GM18511 (cell line): ENCODE measurements around the gene ZNF43.
"Not testable (repeated sequence)": the region's sequence is repeated elsewhere in the genome, so short reads cannot be mapped to it uniquely, and the experiment has no call there.

Experiments used
- ATAC-seq: cut with Tn5 transposase; IDR thresholded peaks from one replicate; pipeline ENCODE4 v1.9.1; 2021; ENCODE audit warnings: mild to moderate bottlenecking, moderate library complexity; ENCODE audit not compliant: unreplicated experiment

The ZNF43 gene

GRCh38 chr19:21812448-21812847 is 23.5 kb downstream of the ZNF43 start:
- no peak for ATAC-seq

GRCh38 chr19:21808400-21809000 is 27.5 kb downstream of the ZNF43 start:
- ATAC-seq, result not testable (repeated sequence)

DNA sequence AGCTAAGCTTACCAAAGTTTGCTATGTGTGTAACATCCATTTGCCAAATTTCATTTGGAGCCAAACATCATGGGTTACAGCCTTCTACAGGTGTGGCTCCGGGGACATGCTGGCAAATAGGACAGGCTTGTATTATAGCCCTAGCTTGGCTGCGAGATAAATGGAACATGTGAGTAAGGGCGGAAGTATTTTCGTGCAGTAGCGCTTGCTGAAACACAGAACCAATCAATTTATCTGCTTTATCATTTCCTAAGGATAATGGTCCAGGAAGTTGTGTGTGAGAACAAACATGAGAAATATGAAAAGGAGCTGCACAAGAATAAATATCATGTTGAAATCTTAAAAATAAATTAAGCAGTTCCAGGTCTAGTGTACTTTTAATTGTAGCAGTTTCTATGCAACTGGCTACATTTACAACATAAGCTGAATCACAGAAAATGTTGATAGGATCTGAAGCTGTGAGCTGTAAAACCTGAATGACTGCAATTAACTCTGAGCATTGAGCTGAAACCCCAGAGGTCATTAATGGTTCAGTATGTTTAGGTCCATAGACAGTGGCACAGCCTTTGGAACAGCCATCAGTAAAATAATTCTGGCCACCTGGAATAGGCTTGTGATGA is 46.4 kb downstream of the ZNF43 start:
- no peak for ATAC-seq

DNA sequence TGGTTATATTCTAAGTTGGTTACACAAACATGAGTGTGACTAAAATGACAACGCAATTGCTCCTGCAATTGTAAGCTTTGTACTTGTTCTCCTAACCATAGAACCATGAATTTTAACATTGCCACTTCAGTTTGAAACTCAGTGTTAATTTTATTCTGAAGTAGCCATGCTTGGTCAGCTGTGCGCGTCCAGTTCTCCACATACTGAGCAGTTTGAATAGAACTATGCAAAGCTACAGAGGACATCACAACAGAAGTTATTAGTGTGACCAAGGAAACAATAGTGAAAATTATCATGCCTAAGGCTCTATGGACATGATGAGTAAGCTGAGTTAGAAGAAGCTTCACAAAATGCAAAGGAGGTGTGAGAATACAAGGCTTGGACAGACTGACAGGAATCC is 49.0 kb downstream of the ZNF43 start:
- no peak for ATAC-seq

GRCh38 chr19:21775792-21776191 is 60.2 kb downstream of the ZNF43 start:
- not testable (repeated sequence) for ATAC-seq

GRCh38 chr19:21767065-21767800 is 68.7 kb downstream of the ZNF43 start, which contains the start of gene ZNF100:
ZNF100 (minus strand) TSS chr19:21767579; CDS start chr19:21767429, 150 bp downstream.
- ATAC-seq, result peak; percentile 95

DNA sequence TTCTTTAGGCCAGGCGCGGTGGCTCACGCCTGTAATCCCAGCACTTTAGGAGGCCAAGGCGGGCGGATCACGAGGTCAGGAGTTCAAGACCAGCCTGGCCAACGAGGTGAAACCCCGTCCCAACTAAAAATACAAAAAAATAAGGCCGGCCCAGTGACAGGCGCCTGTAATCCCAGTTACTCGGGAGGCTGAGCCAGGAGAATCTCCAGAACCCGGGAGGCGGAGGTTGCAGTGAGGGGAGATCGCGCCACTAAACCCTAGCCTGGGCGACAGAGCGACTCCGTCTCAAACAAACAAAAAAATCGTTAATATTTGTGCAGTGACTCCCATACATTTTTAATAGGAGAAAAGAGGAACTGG is 69.3 kb downstream of the ZNF43 start:
- peak; percentile 14 for ATAC-seq

- ATAC-seq, result no peak
Observed at GRCh38 chr19:21765151-21765550, 70.8 kb downstream of the ZNF43 start.

DNA sequence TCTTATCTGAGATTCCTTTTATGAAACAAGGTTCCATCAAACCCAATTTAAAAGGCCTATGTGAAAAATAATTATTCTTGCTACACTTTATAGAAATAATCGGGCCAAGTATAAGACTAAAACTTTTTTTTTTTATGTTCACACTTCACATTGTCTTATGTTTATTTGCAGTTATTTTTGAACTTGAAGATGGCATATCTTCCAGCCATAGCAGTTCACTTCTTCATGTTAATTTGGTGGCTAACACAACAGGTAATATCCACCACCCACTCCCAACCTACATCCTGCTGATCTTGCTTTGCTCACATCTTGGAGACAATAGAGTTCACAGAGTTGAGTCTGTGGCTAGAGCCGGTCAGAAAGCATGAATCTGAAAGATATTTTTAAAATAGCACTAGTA is 74.4 kb downstream of the ZNF43 start:
- not testable (repeated sequence) for ATAC-seq

DNA sequence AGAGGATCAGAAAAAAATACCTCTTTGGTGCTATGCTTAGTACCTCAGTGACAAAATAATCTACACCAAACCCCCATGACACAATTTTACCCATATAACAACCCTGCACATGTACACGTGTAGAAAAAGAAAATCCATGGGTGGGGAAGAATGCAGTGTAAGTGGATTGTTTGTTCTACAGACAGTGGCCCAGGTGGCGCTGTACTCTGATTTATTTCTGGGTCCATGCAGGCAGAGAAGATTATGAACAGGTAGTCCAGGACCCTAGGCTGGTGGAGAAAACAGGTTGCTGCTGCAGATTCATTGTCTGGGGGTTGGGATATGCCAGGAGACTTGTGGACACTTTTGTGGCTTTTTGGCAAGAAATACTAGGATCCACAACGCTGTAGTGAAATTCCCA is 77.7 kb downstream of the ZNF43 start:
- ATAC-seq, result no peak

DNA sequence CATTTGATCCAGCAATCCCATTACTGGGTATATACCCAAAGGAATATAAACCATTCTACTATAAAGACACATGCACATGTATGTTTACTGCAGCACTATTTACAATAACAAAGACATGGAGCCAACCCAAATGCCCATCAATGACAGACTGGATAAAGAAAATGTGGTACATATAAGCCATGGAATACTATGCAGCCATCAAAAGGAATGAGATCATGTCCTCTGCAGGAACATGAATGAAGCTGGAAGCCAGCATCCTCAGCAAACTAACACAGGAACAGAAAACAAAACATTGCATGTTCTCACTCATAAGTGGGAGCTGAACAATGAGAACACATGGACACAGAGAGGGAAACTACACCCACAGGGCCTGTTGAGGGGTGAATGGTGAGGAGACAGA is 80.4 kb downstream of the ZNF43 start:
- ATAC-seq, result not testable (repeated sequence)
